Right hindlimb (tissue), 1 donor: ENCODE measurements around the gene ATIC.

Experiments used
- DNase-seq: peaks from one replicate; pipeline ENCODE4 v3.0.0-alpha.2; 2018

Gene ATIC

GRCh38 chr2:215377283-215377682, 65.4 kb downstream of the ATIC start:
- DNase-seq = no peak

GRCh38 chr2:215378045-215378444, 66.2 kb downstream of the ATIC start:
- DNase-seq = no peak

- DNase-seq = no peak
Observed at GRCh38 chr2:215379039-215379438, 67.2 kb downstream of the ATIC start.

GRCh38 chr2:215379948-215380347, 68.1 kb downstream of the ATIC start:
- DNase-seq = no peak

- DNase-seq = no peak
Observed at GRCh38 chr2:215380699-215381098, 68.8 kb downstream of the ATIC start.

- no peak for DNase-seq
Observed at GRCh38 chr2:215382011-215382410, 70.2 kb downstream of the ATIC start.

GRCh38 chr2:215382480-215382879, 70.6 kb downstream of the ATIC start:
- no peak for DNase-seq

- no peak for DNase-seq
Observed at GRCh38 chr2:215383652-215384279, 71.9 kb downstream of the ATIC start.

- no peak for DNase-seq
Observed at GRCh38 chr2:215384710-215385109, 72.9 kb downstream of the ATIC start.

- DNase-seq = no peak
Observed at GRCh38 chr2:215386566-215386965, 74.7 kb downstream of the ATIC start.

GRCh38 chr2:215388002-215388728, 76.3 kb downstream of the ATIC start:
- DNase-seq = no peak

- DNase-seq = no peak
Observed at GRCh38 chr2:215390550-215390913, 78.7 kb downstream of the ATIC start.

GRCh38 chr2:215391531-215391930, 79.7 kb downstream of the ATIC start:
- no peak for DNase-seq

GRCh38 chr2:215392164-215392563, 80.3 kb downstream of the ATIC start:
- no peak for DNase-seq

- no peak for DNase-seq
Observed at GRCh38 chr2:215392687-215393270, 80.9 kb downstream of the ATIC start.

- no peak for DNase-seq
Observed at GRCh38 chr2:215394102-215394805, 82.4 kb downstream of the ATIC start.

- no peak for DNase-seq
Observed at GRCh38 chr2:215395687-215396460, 84.0 kb downstream of the ATIC start.

- no peak for DNase-seq
Observed at GRCh38 chr2:215396595-215397313, 84.9 kb downstream of the ATIC start.

GRCh38 chr2:215397632-215398341, 85.9 kb downstream of the ATIC start:
- DNase-seq = no peak

- no peak for DNase-seq
Observed at GRCh38 chr2:215399067-215399716, 87.3 kb downstream of the ATIC start.
